ENCODE data around the gene ABCC6. TPM values are rescaled to one million over a fixed set of nuclear protein-coding genes. Genes with fewer than 3 reads are reported as not detected.

The ABCC6 gene
- total and polyA plus RNA-seq, 8 donors, result 4.1 to 95.6 (median 11.5) TPM

DNA sequence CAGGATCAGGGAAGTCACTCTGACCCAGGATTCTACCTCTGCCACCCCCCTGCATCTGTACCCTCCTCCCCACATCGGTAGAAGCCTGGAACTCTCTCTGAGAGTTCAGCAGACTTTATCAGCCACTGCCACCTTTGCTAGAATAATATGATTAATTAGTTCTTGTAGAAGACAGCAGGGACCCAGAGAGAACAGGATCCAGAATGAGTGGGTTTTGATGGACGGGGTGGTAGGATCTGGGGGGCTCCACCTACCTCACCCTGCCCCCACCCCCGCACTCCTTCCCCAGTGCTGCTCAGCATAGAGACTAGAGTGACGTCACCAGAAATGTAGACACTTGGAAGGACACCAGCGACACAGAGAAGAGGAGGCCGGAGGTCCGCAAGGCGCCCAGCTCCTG is 33.5 kb downstream of the ABCC6 start:
- TF ChIP-seq, protein P1, sequence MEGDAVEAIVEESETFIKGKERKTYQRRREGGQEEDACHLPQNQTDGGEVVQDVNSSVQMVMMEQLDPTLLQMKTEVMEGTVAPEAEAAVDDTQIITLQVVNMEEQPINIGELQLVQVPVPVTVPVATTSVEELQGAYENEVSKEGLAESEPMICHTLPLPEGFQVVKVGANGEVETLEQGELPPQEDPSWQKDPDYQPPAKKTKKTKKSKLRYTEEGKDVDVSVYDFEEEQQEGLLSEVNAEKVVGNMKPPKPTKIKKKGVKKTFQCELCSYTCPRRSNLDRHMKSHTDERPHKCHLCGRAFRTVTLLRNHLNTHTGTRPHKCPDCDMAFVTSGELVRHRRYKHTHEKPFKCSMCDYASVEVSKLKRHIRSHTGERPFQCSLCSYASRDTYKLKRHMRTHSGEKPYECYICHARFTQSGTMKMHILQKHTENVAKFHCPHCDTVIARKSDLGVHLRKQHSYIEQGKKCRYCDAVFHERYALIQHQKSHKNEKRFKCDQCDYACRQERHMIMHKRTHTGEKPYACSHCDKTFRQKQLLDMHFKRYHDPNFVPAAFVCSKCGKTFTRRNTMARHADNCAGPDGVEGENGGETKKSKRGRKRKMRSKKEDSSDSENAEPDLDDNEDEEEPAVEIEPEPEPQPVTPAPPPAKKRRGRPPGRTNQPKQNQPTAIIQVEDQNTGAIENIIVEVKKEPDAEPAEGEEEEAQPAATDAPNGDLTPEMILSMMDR (IDR thresholded peaks at IDR 0.05), result no peak
- TF ChIP-seq POLR2AphosphoS5 (IDR thresholded peaks at IDR 0.05) (no peak), POLR2A (IDR thresholded peaks at IDR 0.05) (no peak), EP300 (IDR thresholded peaks at IDR 0.05) (no peak)
- no peaks in the 10 kb centered on the region for H3K9me3 ChIP-seq
- H3K27me3 ChIP-seq, result no peaks in the 10 kb centered on the region
- H3K27ac ChIP-seq, result no peak overlapping the region
- DNase-seq, result no peak
- intact Hi-C loops (cut with DNase I; ENCODE audit: low total_unique reads), result no loop called here
- H3K4me3 ChIP-seq, result no peak overlapping the region
- peaks cover 0 to 1% (median 0%) of the 10 kb centered on the region in 4 donors for H3K4me1 ChIP-seq
- whole genome bisulfite sequencing, 5 donors, result 67 to 85% (median 80%) methylated on average over 7 to 8 of the region's 8 CpGs
- H3K36me3 ChIP-seq, result peaks cover 8 to 51% (median 25%) of the 10 kb centered on the region in 4 donors

GRCh38 chr16:16188827-16189226 is 34.5 kb downstream of the ABCC6 start:
- no peaks in the 10 kb centered on the region for H3K27me3 ChIP-seq
- no peaks in the 10 kb centered on the region for H3K4me1 ChIP-seq
- peaks cover 8 to 56% (median 30%) of the 10 kb centered on the region in 4 donors for H3K36me3 ChIP-seq
- WGBS, 5 donors, result 81 to 95% (median 87%) methylated on average over 8 to 13 of the region's 13 CpGs
- H3K9me3 ChIP-seq, result no peaks in the 10 kb centered on the region
- TF ChIP-seq, protein P1 (IDR thresholded peaks at IDR 0.05), result no peak
- no peak for TF ChIP-seq POLR2A (IDR thresholded peaks at IDR 0.05)
- TF ChIP-seq POLR2AphosphoS5 (IDR thresholded peaks at IDR 0.05), result no peak
- TF ChIP-seq EP300 (IDR thresholded peaks at IDR 0.05), result no peak
- DNase-seq, result no peak
- intact Hi-C loops (cut with DNase I; ENCODE audit: low total_unique reads), result no loop called here
- no peak overlapping the region for H3K27ac ChIP-seq
- no peak overlapping the region for H3K4me3 ChIP-seq

GRCh38 chr16:16186820-16187219 is 36.5 kb downstream of the ABCC6 start:
- Histone ChIP-seq H3K27me3 (no peaks in the 10 kb centered on the region), H3K9me3 (no peaks in the 10 kb centered on the region), H3K27ac (no peak overlapping the region), H3K4me3 (no peak overlapping the region), H3K4me1 (no peaks in the 10 kb centered on the region), H3K36me3 (peaks cover 8 to 56% (median 28%) of the 10 kb centered on the region in 4 donors)
- WGBS, 5 donors, result 87 to 95% (median 92%) methylated on average over 11 of the region's 11 CpGs
- no peak for DNase-seq
- intact Hi-C loops (cut with DNase I; ENCODE audit: low total_unique reads), result no loop called here
- TF ChIP-seq POLR2A (IDR thresholded peaks at IDR 0.05), result no peak
- TF ChIP-seq EP300 (IDR thresholded peaks at IDR 0.05), result no peak
- TF ChIP-seq POLR2AphosphoS5 (IDR thresholded peaks at IDR 0.05), result no peak
- TF ChIP-seq, protein P1 (IDR thresholded peaks at IDR 0.05), result no peak

DNA sequence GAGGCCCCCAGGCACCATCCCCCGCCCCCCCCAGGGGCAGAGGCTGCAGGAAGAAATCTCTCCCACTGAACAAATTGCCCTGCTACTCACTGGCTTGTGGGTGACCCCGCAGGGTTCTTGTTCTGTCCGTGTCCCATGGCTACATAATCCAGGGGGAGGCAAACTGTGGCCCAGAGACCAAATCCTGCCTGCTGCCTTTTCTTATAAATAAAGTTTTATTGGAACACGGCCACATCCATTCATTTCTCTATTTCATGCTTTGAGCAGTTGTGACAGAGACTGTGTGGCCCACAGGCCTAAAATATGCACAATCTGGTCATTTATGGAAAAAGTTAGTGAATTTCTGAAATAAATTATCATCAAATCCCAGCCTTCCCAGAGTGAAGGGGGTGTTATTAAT is 38.2 kb downstream of the ABCC6 start:
- 70 to 99% (median 78%) methylated on average over 3 to 4 of the region's 4 CpGs for WGBS, 5 donors
- no peaks in the 10 kb centered on the region for H3K27me3 ChIP-seq
- no peak for TF ChIP-seq POLR2A (IDR thresholded peaks at IDR 0.05)
- TF ChIP-seq EP300 (IDR thresholded peaks at IDR 0.05), result no peak
- TF ChIP-seq POLR2AphosphoS5 (IDR thresholded peaks at IDR 0.05), result no peak
- TF ChIP-seq, protein P1 (IDR thresholded peaks at IDR 0.05), result no peak
- no peak overlapping the region for H3K4me3 ChIP-seq
- peaks cover 8 to 57% (median 26%) of the 10 kb centered on the region in 4 donors for H3K36me3 ChIP-seq
- H3K4me1 ChIP-seq, result no peaks in the 10 kb centered on the region
- intact Hi-C loops (cut with DNase I; ENCODE audit: low total_unique reads), result no loop called here
- no peak for DNase-seq
- H3K27ac ChIP-seq, result no peak overlapping the region
- H3K9me3 ChIP-seq, result no peaks in the 10 kb centered on the region
